Astrocyte (in vitro differentiated cells and primary cell): ENCODE results near the gene UNC5A.

ENCODE experiments used
- CTCF ChIP-seq: IDR thresholded peaks from 2 replicates; pipeline ENCODE4 v1.5.1; 2011; ENCODE audit warnings: low read depth, mild to moderate bottlenecking, inconsistent platforms, low read length, moderate library complexity; ENCODE audit not compliant: insufficient read depth
- EZH2 ChIP-seq: IDR thresholded peaks from 2 replicates; pipeline ENCODE4 v1.6.1; 2012; ENCODE audit warnings: mild to moderate bottlenecking, low read length, inconsistent platforms; ENCODE audit not compliant: insufficient read depth

GRCh38 chr5:176768174-176768970 is 42.0 kb upstream of the UNC5A start:
- TF ChIP-seq EZH2 = no peak
- TF ChIP-seq CTCF = no peak
